Activated gamma-delta T cell (primary cell): ENCODE data around the gene CPT1A.
"Not testable (repeated sequence)": the region's sequence is repeated elsewhere in the genome, so short reads cannot be mapped to it uniquely, and the experiment has no call there.

Experiments
- DNase-seq: peaks from one replicate; lab custom pipeline; 2025; lab: John Stamatoyannopoulos, UW
- total RNA-seq, 2 donors: gene quantifications; one replicate each; lab custom pipeline; 2026; lab: John Stamatoyannopoulos, UW

Gene CPT1A
- 110 to 170 reads per million in 2 donors for total RNA-seq

GRCh38 chr11:68841718-68842426, at the start of gene CPT1A:
CPT1A (minus strand) TSS chr11:68841916; CDS start chr11:68815474, 26,442 bp downstream.
- DNase-seq = peak; percentile 67

GRCh38 chr11:68890490-68891231, 48.9 kb upstream of the CPT1A start:
- DNase-seq = no peak

GRCh38 chr11:68889948-68890446, 48.3 kb upstream of the CPT1A start:
- DNase-seq = no peak

GRCh38 chr11:68884827-68885226, 43.1 kb upstream of the CPT1A start:
- DNase-seq = not testable (repeated sequence)

GRCh38 chr11:68882391-68882790, 40.7 kb upstream of the CPT1A start:
- no peak for DNase-seq

- DNase-seq = no peak
These were observed 39.6 kb upstream of the CPT1A start for GRCh38 chr11:68881320-68881719.

- no peak for DNase-seq
These were observed 39.1 kb upstream of the CPT1A start for GRCh38 chr11:68880851-68881250.

GRCh38 chr11:68878022-68878421, 36.3 kb upstream of the CPT1A start:
- no peak for DNase-seq

GRCh38 chr11:68872216-68873003, 30.7 kb upstream of the CPT1A start:
- DNase-seq = no peak

- DNase-seq = no peak
These were observed 28.8 kb upstream of the CPT1A start for GRCh38 chr11:68870470-68870869.

- DNase-seq = no peak
These were observed 26.6 kb upstream of the CPT1A start for GRCh38 chr11:68868221-68868835.

- DNase-seq = no peak
These were observed 25.4 kb upstream of the CPT1A start for GRCh38 chr11:68867066-68867465.

GRCh38 chr11:68865241-68865640, 23.5 kb upstream of the CPT1A start:
- DNase-seq = no peak

- DNase-seq = no peak
These were observed 22.0 kb upstream of the CPT1A start for GRCh38 chr11:68863553-68864265.

GRCh38 chr11:68862421-68862820, 20.7 kb upstream of the CPT1A start:
- no peak for DNase-seq

- DNase-seq = no peak
These were observed 17.4 kb upstream of the CPT1A start for GRCh38 chr11:68859123-68859522.

- no peak for DNase-seq
These were observed 15.4 kb upstream of the CPT1A start for GRCh38 chr11:68857037-68857586.

GRCh38 chr11:68856425-68857030, 14.8 kb upstream of the CPT1A start:
- DNase-seq = not testable (repeated sequence)

GRCh38 chr11:68855205-68855981, 13.7 kb upstream of the CPT1A start:
- no peak for DNase-seq
